GM19099 (cell line): ENCODE results near the gene PCDHGA4.

Source experiments
- POLR2A ChIP-seq: IDR thresholded peaks from 3 replicates; pipeline ENCODE4 v1.6.1; 2011; ENCODE audit warnings: low read depth; ENCODE audit not compliant: insufficient read length; ENCODE audit errors: extremely low read depth

PCDHGA4 gene

GRCh38 chr5:141345327-141345726 is 9.5 kb upstream of the PCDHGA4 start:
- TF ChIP-seq POLR2A: no peak

GRCh38 chr5:141349917-141350619 is 4.8 kb upstream of the PCDHGA4 start, which contains the start of gene PCDHGB1:
Gene PCDHGB1, plus strand, starts transcription at chr5:141350099. Its CDS starts 162 bp downstream, at chr5:141350261.
- TF ChIP-seq POLR2A: no peak

- no peak for TF ChIP-seq POLR2A
Measured at GRCh38 chr5:141351591-141351990, 3.2 kb upstream of the PCDHGA4 start.

- TF ChIP-seq POLR2A: no peak
Measured at GRCh38 chr5:141355641-141356040, 820 bp downstream of the PCDHGA4 start.

- no peak for TF ChIP-seq POLR2A
Measured at GRCh38 chr5:141356133-141356532, 1.3 kb downstream of the PCDHGA4 start.

- TF ChIP-seq POLR2A: no peak
Measured at GRCh38 chr5:141356950-141357349, 2.1 kb downstream of the PCDHGA4 start.

- TF ChIP-seq POLR2A: no peak
Measured at GRCh38 chr5:141359790-141360426, 5.1 kb downstream of the PCDHGA4 start, which contains the start of gene PCDHGB2. Gene PCDHGB2, plus strand, starts transcription at chr5:141359994. Its CDS starts 142 bp downstream, at chr5:141360136.

GRCh38 chr5:141360685-141361084 is 5.9 kb downstream of the PCDHGA4 start:
- TF ChIP-seq POLR2A: no peak

GRCh38 chr5:141362719-141363118 is 7.9 kb downstream of the PCDHGA4 start:
- no peak for TF ChIP-seq POLR2A

- no peak for TF ChIP-seq POLR2A
Measured at GRCh38 chr5:141363952-141364660, 9.3 kb downstream of the PCDHGA4 start, which contains the start of gene PCDHGA5. Gene PCDHGA5, plus strand, starts transcription at chr5:141364162. Its CDS starts 169 bp downstream, at chr5:141364331.

GRCh38 chr5:141366016-141366896 is 11.4 kb downstream of the PCDHGA4 start:
- no peak for TF ChIP-seq POLR2A

GRCh38 chr5:141369994-141370848 is 15.4 kb downstream of the PCDHGA4 start, which contains the start of gene PCDHGB3:
Gene PCDHGB3, plus strand, starts transcription at chr5:141370242. Its CDS starts 153 bp downstream, at chr5:141370395.
- TF ChIP-seq POLR2A: no peak

GRCh38 chr5:141371572-141372475 is 17.0 kb downstream of the PCDHGA4 start:
- no peak for TF ChIP-seq POLR2A

- no peak for TF ChIP-seq POLR2A
Measured at GRCh38 chr5:141373673-141374317, 19.0 kb downstream of the PCDHGA4 start, which contains the start of gene PCDHGA6. Gene PCDHGA6, plus strand, starts transcription at chr5:141373891. Its CDS starts 193 bp downstream, at chr5:141374084.
